ENCODE data around the gene ZMYND11. TPM values are rescaled to one million over a fixed set of nuclear protein-coding genes. Genes with fewer than 3 reads are reported as not detected.
A peak's percentile ranks its signal among the peaks of the same experiment; 100 is the strongest.

The ZMYND11 gene
- total RNA-seq, 1 donor from 2014 or later: 49.7 TPM

DNA sequence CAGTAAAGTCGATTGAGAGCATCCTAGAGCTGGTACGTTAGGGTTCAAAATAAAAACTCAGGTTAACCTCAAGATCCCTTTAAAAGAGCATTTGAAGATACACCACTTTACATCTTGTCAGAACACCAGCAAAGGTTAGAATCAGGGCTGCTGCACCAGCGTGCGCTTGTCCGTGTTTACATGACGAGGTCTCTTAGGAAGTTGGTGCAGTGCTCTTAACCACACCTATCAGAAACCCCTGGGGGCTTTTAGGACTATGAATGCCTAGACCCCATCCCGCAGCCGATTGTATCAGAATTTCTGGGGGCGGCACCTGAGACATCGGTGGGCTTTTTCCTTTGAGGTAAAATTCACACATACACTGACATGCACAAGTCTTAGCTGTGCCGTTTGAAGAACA lies 97.6 kb downstream of the ZMYND11 start:
- H3K9me3 Mint-ChIP-seq: no peaks in the 10 kb centered on the region
- H3K27me3 Mint-ChIP-seq (ENCODE audit: low read depth): no peaks in the 10 kb centered on the region
- no peaks in the 10 kb centered on the region for H3K4me1 Mint-ChIP-seq
- no peak for DNase-seq (ENCODE audit: low read depth, low spot score)
- TF ChIP-seq, protein P1, sequence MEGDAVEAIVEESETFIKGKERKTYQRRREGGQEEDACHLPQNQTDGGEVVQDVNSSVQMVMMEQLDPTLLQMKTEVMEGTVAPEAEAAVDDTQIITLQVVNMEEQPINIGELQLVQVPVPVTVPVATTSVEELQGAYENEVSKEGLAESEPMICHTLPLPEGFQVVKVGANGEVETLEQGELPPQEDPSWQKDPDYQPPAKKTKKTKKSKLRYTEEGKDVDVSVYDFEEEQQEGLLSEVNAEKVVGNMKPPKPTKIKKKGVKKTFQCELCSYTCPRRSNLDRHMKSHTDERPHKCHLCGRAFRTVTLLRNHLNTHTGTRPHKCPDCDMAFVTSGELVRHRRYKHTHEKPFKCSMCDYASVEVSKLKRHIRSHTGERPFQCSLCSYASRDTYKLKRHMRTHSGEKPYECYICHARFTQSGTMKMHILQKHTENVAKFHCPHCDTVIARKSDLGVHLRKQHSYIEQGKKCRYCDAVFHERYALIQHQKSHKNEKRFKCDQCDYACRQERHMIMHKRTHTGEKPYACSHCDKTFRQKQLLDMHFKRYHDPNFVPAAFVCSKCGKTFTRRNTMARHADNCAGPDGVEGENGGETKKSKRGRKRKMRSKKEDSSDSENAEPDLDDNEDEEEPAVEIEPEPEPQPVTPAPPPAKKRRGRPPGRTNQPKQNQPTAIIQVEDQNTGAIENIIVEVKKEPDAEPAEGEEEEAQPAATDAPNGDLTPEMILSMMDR (conservative IDR thresholded peaks at IDR 0.05): no peak
- H3K27ac Mint-ChIP-seq (ENCODE audit: unreplicated experiment): no peak overlapping the region
- H3K36me3 Mint-ChIP-seq (ENCODE audit: low read depth): peaks cover 3% of the 10 kb centered on the region
- no peak overlapping the region for H3K4me3 Mint-ChIP-seq

DNA sequence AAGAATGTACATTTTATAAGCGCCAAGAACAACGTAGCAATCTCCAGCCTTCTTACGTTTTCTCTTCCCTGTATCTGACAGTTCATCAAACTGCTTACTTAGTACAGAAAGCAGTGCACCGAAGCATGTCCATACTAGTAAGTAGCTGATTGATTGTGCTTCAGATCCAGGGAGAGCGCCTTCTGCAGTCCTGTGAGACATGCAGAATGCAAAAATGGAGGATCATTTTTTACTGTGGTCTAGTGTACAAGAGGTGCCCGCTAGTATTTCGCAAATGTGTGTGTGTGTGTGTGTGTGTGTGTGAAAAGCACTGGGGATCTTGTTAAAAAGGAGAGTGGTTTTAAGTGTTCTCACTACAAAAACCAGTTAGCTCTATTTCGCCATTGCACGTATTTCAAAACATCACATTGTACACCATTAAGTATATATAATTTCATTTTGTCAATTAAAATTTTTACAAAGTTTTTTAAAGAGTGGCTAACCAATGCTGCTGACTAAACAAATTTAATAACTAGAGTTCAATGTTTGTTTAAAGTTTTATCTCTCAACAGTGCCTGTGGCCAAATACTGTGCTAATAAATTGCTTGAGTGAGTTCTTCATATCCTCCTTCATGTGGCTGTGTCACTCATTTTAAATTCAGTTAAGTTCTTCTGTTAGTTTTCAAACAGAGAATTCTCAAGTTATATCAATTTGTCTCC lies 99.6 kb downstream of the ZMYND11 start:
- Mint-ChIP-seq H3K4me3 (no peak overlapping the region), H3K27me3 (ENCODE audit: low read depth) (no peaks in the 10 kb centered on the region), H3K36me3 (ENCODE audit: low read depth) (peaks cover 7% of the 10 kb centered on the region), H3K9me3 (no peaks in the 10 kb centered on the region), H3K27ac (ENCODE audit: unreplicated experiment) (peak overlapping the region; percentile 37), H3K4me1 (no peaks in the 10 kb centered on the region)
- TF ChIP-seq, protein P1 (conservative IDR thresholded peaks at IDR 0.05): no peak
- no peak for DNase-seq (ENCODE audit: low read depth, low spot score)

DNA sequence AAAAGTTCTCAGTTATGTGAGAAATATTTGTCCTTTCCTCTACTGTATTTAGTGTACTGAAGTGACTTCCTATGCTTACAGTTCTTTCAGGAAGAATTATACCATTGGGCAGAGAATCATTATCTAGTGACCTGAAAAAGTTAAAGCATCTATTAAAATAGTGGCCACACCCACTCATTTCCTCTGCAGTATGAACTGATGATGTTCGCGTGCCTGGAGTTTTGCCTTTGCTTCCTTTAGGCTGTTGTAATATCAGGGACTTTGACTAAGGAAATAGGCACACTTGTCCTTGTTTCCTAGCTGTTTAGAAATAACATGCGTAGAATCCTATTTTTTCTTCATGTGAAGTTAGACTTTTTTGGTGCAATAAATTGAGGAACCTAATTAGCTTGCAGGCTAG lies 100.7 kb downstream of the ZMYND11 start:
- TF ChIP-seq, protein P1 (conservative IDR thresholded peaks at IDR 0.05): no peak
- no peak for DNase-seq (ENCODE audit: low read depth, low spot score)
- Mint-ChIP-seq H3K27ac (ENCODE audit: unreplicated experiment) (no peak overlapping the region), H3K9me3 (no peaks in the 10 kb centered on the region), H3K36me3 (ENCODE audit: low read depth) (peaks cover 7% of the 10 kb centered on the region), H3K4me3 (no peak overlapping the region), H3K27me3 (ENCODE audit: low read depth) (no peaks in the 10 kb centered on the region), H3K4me1 (no peaks in the 10 kb centered on the region)

DNA sequence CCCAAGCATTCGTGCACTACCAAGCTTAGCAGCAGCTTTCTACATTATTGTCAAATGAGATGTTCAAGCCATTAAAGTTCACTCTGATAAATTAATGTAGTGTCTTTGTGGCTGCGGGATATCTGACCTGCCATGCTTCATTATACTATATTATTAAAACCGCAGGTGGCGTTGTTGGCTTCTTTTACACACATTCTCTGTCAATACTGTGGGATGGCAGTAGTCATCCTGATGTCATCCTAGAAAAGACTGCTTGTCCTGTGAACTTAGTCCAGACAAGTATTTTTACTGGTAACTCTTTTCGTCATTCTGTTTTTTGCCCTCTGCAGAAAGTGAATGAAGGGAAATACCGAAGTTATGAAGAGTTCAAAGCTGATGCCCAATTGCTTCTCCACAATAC lies 103.9 kb downstream of the ZMYND11 start:
- no peaks in the 10 kb centered on the region for H3K4me1 Mint-ChIP-seq
- TF ChIP-seq, protein P1 (conservative IDR thresholded peaks at IDR 0.05): no peak
- peaks cover 7% of the 10 kb centered on the region for H3K36me3 Mint-ChIP-seq (ENCODE audit: low read depth)
- no peak overlapping the region for H3K27ac Mint-ChIP-seq (ENCODE audit: unreplicated experiment)
- no peak for DNase-seq (ENCODE audit: low read depth, low spot score)
- no peaks in the 10 kb centered on the region for H3K9me3 Mint-ChIP-seq
- no peaks in the 10 kb centered on the region for H3K27me3 Mint-ChIP-seq (ENCODE audit: low read depth)
- H3K4me3 Mint-ChIP-seq: no peak overlapping the region

DNA sequence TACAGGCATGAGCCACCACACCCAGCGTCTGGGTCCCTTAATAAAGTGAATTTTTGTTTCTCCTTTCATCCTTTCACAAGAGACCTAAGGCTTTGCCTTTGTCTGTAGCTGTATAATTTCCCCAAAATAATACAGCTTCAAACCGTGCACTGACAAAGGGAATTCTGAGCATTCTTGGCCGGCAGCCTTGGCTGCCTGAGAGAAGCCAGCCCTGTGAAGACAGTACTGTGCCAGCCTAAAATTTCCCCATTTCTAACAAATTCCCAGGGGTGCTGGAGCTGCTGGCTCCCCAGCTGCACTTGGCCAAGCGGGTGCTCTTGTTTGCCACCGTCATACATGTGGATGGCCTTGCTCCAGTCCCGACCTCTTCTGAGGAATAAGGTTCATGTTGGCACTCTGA lies 106.2 kb downstream of the ZMYND11 start:
- no peak for DNase-seq (ENCODE audit: low read depth, low spot score)
- TF ChIP-seq, protein P1 (conservative IDR thresholded peaks at IDR 0.05): no peak
- no peaks in the 10 kb centered on the region for H3K4me1 Mint-ChIP-seq
- H3K36me3 Mint-ChIP-seq (ENCODE audit: low read depth): peaks cover 7% of the 10 kb centered on the region
- no peak overlapping the region for H3K27ac Mint-ChIP-seq (ENCODE audit: unreplicated experiment)
- H3K9me3 Mint-ChIP-seq: no peaks in the 10 kb centered on the region
- no peaks in the 10 kb centered on the region for H3K27me3 Mint-ChIP-seq (ENCODE audit: low read depth)
- H3K4me3 Mint-ChIP-seq: no peak overlapping the region
